Keratinocyte (primary cell): ENCODE measurements around the gene KRT34. TPM values are rescaled to one million over a fixed set of nuclear protein-coding genes. Genes with fewer than 3 reads are reported as not detected.

ENCODE experiments used
- DNase-seq: peaks from one replicate; pipeline ENCODE4 v3.0.0-alpha.2; 2011; ENCODE audit warnings: low read depth, missing footprints, low spot score
- FAIRE-seq: peaks from 2 replicates; lab custom pipeline; 2011; peaks lifted over from hg19 to GRCh38; lab: Jason Lieb, UNC
- H2AFZ ChIP-seq: 2 replicates; pipeline ENCODE4 v1.6.0; 2012; ENCODE audit warnings: low read length, control low read depth, inconsistent platforms; ENCODE audit not compliant: control insufficient read depth
- H3K27ac ChIP-seq: 2 replicates; pipeline ENCODE4 v1.5.1; 2011; ENCODE audit warnings: low read length; ENCODE audit not compliant: control insufficient read depth, insufficient read depth
- H3K27me3 ChIP-seq: 3 replicates; pipeline ENCODE4 v1.6.0; 2011; ENCODE audit warnings: low read length; ENCODE audit not compliant: control insufficient read depth, insufficient read depth; ENCODE audit errors: extremely low read depth
- H3K36me3 ChIP-seq, 2 experiments: 2 replicates in 1 of 2; 3 replicates in 1 of 2; pipeline ENCODE4 v1.5.1; 2011; ENCODE audit warnings: low read length in 2 of 2, mild to moderate bottlenecking in 1 of 2; ENCODE audit not compliant: control insufficient read depth in 2 of 2, insufficient read depth in 2 of 2; ENCODE audit errors: extremely low read depth in 1 of 2
- H3K4me1 ChIP-seq: 3 replicates; pipeline ENCODE4 v1.5.1; 2011; ENCODE audit warnings: low read length; ENCODE audit not compliant: control insufficient read depth, insufficient read depth; ENCODE audit errors: extremely low read depth
- H3K4me2 ChIP-seq: 3 replicates; pipeline ENCODE4 v1.6.0; 2011; ENCODE audit warnings: low read depth, low read length; ENCODE audit not compliant: control insufficient read depth, insufficient read depth; ENCODE audit errors: extremely low read depth
- H3K4me3 ChIP-seq, 3 experiments: fragments of 200-600 bp in 1 of 3; sonication (generic) in 1 of 3; 2 replicates in 2 of 3; 3 replicates in 1 of 3; pipeline ENCODE4 v1.5.1; 2011 to 2016; ENCODE audit warnings: low read length in 3 of 3, mild to moderate bottlenecking in 3 of 3, control low read depth in 2 of 3, inconsistent platforms in 1 of 3, low read depth in 1 of 3, mixed read lengths in 1 of 3, mixed run types in 1 of 3, moderate library complexity in 1 of 3; ENCODE audit not compliant: control insufficient read depth in 2 of 3, insufficient read depth in 2 of 3; ENCODE audit errors: extremely low read depth in 1 of 3
- H3K79me2 ChIP-seq: 2 replicates; pipeline ENCODE4 v1.6.0; 2012; ENCODE audit warnings: low read length; ENCODE audit not compliant: control insufficient read depth, insufficient read depth
- H3K9ac ChIP-seq: 3 replicates; pipeline ENCODE4 v1.6.0; 2011; ENCODE audit warnings: low read length; ENCODE audit not compliant: control insufficient read depth, insufficient read depth; ENCODE audit errors: extremely low read depth
- H3K9me1 ChIP-seq: 3 replicates; pipeline ENCODE4 v1.6.0; 2011; ENCODE audit warnings: low read length; ENCODE audit not compliant: control insufficient read depth, insufficient read depth; ENCODE audit errors: extremely low read depth
- H3K9me3 ChIP-seq: 2 replicates; pipeline ENCODE4 v1.5.1; 2012; ENCODE audit warnings: low read depth, low read length; ENCODE audit not compliant: control insufficient read depth
- H4K20me1 ChIP-seq: 3 replicates; pipeline ENCODE4 v1.6.0; 2011; ENCODE audit warnings: low read length; ENCODE audit not compliant: control insufficient read depth, insufficient read depth; ENCODE audit errors: extremely low read depth
- CTCF ChIP-seq, 3 experiments: IDR thresholded peaks in 1 of 3; conservative IDR thresholded peaks in 1 of 3; optimal IDR thresholded peaks in 1 of 3; 2 replicates in 2 of 3; 3 replicates in 1 of 3; pipeline versions ENCODE3 to v1.5.1; 2011; ENCODE audit warnings: low read length in 3 of 3, mild to moderate bottlenecking in 3 of 3, moderate library complexity in 2 of 3, control low read depth in 1 of 3, inconsistent platforms in 1 of 3; ENCODE audit not compliant: insufficient read depth in 2 of 3; ENCODE audit errors: extremely low read depth in 1 of 3
- EZH2 ChIP-seq: IDR thresholded peaks from one replicate; pipeline ENCODE4 v1.6.1; 2012; ENCODE audit warnings: inconsistent platforms, mild to moderate bottlenecking, low read length, moderate library complexity
- dilution Hi-C: fragments of 300-500 bp; cut with MboI; formaldehyde crosslinking; loops from one replicate; pipeline ENCODE4 v1.7.0; 2020; ENCODE audit warnings: low sequenced_read_pairs; ENCODE audit not compliant: extremely low pct_ligation_motif_present
- polyA plus RNA-seq, 5 experiments: library from polyadenylated mRNA; depleted of rRNA in 3 of 5; stranded (reverse) in 3 of 5; stranded (forward) in 1 of 5; unstranded in 1 of 5; fragments of >200 nt; gene quantifications; 1 replicate in 1 of 5; 2 replicates in 3 of 5; 3 replicates in 1 of 5; pipeline versions ENCODE4 v1.2.1 to v1.2.3, GENCODE V29; 2011 to 2012; ENCODE audit warnings: missing spikeins in 2 of 5, low read depth in 1 of 5, low replicate concordance in 1 of 5

Gene KRT34
- polyA plus RNA-seq, 1 donor (not counting 4 experiments of a cell fraction or from before 2014, with no cell fraction given), result 4.8 TPM

- Histone ChIP-seq H3K27me3 (no peaks in the 10 kb centered on the region), H3K9me3 (no peaks in the 10 kb centered on the region), H3K9me1 (peaks cover 2% of the 10 kb centered on the region), H3K4me2 (no peak overlapping the region), H3K4me3 (no peak overlapping the region), H3K36me3 (no peaks in the 10 kb centered on the region), H3K27ac (no peak overlapping the region), H3K4me1 (peaks cover 19% of the 10 kb centered on the region), H3K9ac (no peak overlapping the region), H4K20me1 (no peaks in the 10 kb centered on the region), H2AFZ (no peak overlapping the region), H3K79me2 (no peaks in the 10 kb centered on the region)
- TF ChIP-seq EZH2, result no peak
- no peak for TF ChIP-seq CTCF (optimal IDR thresholded peaks at IDR 0.05 in 1 of 3, IDR thresholded peaks at IDR 0.05 in 1 of 3, conservative IDR thresholded peaks at IDR 0.05 in 1 of 3; ENCODE audit: extremely low read depth in 1 of 3, insufficient read depth in 2 of 3, low read length in 3 of 3)
- no peak for FAIRE-seq
- no peak for DNase-seq
- dilution Hi-C loops, result no loop called here
Measured at GRCh38 chr17:41413982-41414381, 31.9 kb upstream of the KRT34 start.

- Histone ChIP-seq H3K4me2 (no peak overlapping the region), H2AFZ (no peak overlapping the region), H3K36me3 (no peaks in the 10 kb centered on the region), H3K9me3 (no peaks in the 10 kb centered on the region), H3K79me2 (no peaks in the 10 kb centered on the region), H3K27me3 (no peaks in the 10 kb centered on the region), H3K4me3 (no peak overlapping the region), H3K4me1 (peaks cover 14% of the 10 kb centered on the region), H3K9me1 (no peaks in the 10 kb centered on the region), H4K20me1 (no peaks in the 10 kb centered on the region), H3K27ac (no peak overlapping the region), H3K9ac (no peak overlapping the region)
- DNase-seq (no peak), FAIRE-seq (peak; percentile 48)
- dilution Hi-C loops, result no loop called here
- TF ChIP-seq CTCF (optimal IDR thresholded peaks at IDR 0.05 in 1 of 3, IDR thresholded peaks at IDR 0.05 in 1 of 3, conservative IDR thresholded peaks at IDR 0.05 in 1 of 3; ENCODE audit: extremely low read depth in 1 of 3, insufficient read depth in 2 of 3, low read length in 3 of 3), result no peak
- TF ChIP-seq EZH2, result no peak
Measured at GRCh38 chr17:41413353-41413957, 31.3 kb upstream of the KRT34 start.
